NCI-H345 (cell line): ENCODE measurements around the gene NR3C2.

Source experiments
- DNase-seq: peaks from one replicate; lab custom pipeline; 2025; lab: John Stamatoyannopoulos, UW

NR3C2 gene

GRCh38 chr4:148441986-148442831 lies at the start of gene NR3C2:
Gene NR3C2 (minus strand): TSS chr4:148442414.
- DNase-seq, result peak; percentile 91

- DNase-seq, result no peak
Observed at GRCh38 chr4:148487181-148487580, 45.0 kb upstream of the NR3C2 start.

- no peak for DNase-seq
Observed at GRCh38 chr4:148481636-148482035, 39.4 kb upstream of the NR3C2 start.

- DNase-seq, result no peak
Observed at GRCh38 chr4:148477276-148477675, 35.1 kb upstream of the NR3C2 start.

GRCh38 chr4:148469938-148470337 lies 27.7 kb upstream of the NR3C2 start:
- DNase-seq, result no peak

GRCh38 chr4:148454835-148455234 lies 12.6 kb upstream of the NR3C2 start:
- DNase-seq, result no peak

- DNase-seq, result no peak
Observed at GRCh38 chr4:148453833-148454232, 11.6 kb upstream of the NR3C2 start.

GRCh38 chr4:148452970-148453369 lies 10.8 kb upstream of the NR3C2 start:
- DNase-seq, result no peak

- no peak for DNase-seq
Observed at GRCh38 chr4:148449921-148450320, 7.7 kb upstream of the NR3C2 start.

GRCh38 chr4:148448141-148448540 lies 5.9 kb upstream of the NR3C2 start:
- no peak for DNase-seq

- no peak for DNase-seq
Observed at GRCh38 chr4:148447681-148448080, 5.5 kb upstream of the NR3C2 start.

- no peak for DNase-seq
Observed at GRCh38 chr4:148445860-148446330, 3.7 kb upstream of the NR3C2 start.

GRCh38 chr4:148445071-148445859 lies 3.1 kb upstream of the NR3C2 start:
- DNase-seq, result peak; percentile 7

- DNase-seq, result peak; percentile 9
Observed at GRCh38 chr4:148444296-148445070, 2.3 kb upstream of the NR3C2 start.

- no peak for DNase-seq
Observed at GRCh38 chr4:148443512-148444295, 1.5 kb upstream of the NR3C2 start.

- no peak for DNase-seq
Observed at GRCh38 chr4:148442832-148443511, 758 bp upstream of the NR3C2 start.

- DNase-seq, result no peak
Observed at GRCh38 chr4:148441624-148441985, 609 bp downstream of the NR3C2 start.

- no peak for DNase-seq
Observed at GRCh38 chr4:148438047-148438446, 4.2 kb downstream of the NR3C2 start.

GRCh38 chr4:148437439-148437838 lies 4.8 kb downstream of the NR3C2 start:
- no peak for DNase-seq

- DNase-seq, result no peak
Observed at GRCh38 chr4:148436512-148436911, 5.7 kb downstream of the NR3C2 start.
